GM20431 (cell line): Measurements from ENCODE around the gene MAU2.
"Not testable (repeated sequence)": the region's sequence is repeated elsewhere in the genome, so short reads cannot be mapped to it uniquely, and the experiment has no call there.

Source experiments
- in situ Hi-C: fragments of 300-500 bp; cut with MseI, MboI; formaldehyde crosslinking; loops from one replicate; pipeline ENCODE4 v1.15.0; 2020; ENCODE audit warnings: low sequenced_read_pairs; ENCODE audit not compliant: unreplicated experiment

Gene MAU2

DNA sequence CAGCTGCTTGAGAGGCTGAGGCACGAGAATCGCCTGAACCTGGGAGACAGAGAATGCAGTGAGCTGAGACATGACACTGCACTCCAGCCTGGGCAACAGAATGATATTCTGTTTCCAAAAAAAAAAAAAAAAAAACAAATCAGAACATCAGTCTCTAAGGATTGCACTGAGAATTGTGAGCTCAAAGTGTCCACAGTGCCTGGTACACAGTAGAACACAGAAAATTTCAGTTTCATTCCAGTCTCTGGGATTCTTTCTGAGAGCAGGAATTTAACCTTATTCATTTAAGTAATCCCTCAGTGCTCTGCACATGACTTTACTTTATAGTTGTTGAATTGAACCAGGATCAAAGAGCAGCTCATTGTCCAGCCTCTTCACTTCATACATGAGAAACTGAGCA, 58.9 kb downstream of the MAU2 start:
- in situ Hi-C loops: no loop called here

DNA sequence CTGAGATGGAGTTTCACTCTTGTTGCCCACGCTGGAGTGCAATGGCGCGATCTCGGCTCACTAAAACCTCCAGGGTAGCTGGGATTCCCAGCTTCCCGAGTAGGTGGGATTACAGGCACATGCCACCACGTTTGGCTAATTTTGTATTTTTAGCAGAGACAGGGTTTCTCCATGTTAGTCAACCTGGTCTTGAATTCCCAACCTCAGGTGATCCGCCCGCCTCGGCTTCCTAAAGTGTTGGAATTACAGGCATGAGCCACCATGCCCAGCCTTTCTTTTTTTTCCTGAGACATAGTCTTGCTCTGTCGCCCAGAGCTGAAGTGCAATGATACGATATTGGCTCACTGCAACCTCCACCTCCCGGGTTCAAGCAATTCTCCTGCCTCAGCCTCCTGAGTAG, 59.7 kb downstream of the MAU2 start:
- in situ Hi-C loops: not testable (repeated sequence)

DNA sequence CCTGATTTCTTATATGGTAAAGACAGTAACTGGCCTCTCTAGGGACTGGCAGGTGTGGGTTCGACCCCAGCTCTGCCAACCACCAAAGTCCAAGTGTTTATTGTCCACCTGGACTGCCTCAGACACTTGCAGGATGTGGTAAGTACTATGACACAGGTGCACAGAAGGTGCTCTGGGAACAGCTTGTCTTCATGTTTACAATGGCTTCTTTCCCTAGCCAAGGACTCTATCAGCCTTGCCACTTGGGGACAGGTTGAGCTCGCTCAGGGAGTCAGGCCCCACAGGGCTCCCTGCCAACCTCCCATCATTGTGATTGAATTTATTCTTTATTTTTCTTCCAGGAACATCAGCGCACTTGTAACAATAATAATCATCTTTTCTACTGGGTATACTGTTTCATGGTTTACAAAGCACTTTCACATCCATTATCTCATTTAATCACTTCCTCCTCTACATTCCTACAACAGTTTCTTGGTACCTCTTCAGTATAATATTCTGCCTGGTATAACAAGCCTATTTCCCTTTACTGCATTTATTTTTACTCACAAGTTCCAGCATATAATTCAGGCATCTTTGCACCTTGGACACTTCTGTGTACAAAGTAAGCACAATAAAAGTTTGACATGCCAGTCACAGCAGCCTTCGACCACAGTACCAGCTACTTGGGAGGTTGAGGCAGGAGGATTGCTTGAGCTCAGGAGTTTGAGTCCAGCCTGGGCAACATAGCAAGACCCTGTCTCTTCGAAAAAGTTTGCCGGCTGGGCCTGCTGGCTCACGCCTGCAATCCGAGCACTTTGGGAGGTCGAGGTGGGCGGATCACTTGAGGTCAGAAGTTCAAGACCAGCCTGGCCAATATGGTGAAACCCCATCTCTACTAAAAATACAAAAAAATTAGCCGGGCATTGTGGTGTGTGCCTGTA, 60.6 kb downstream of the MAU2 start:
- in situ Hi-C loops: no loop called here

DNA sequence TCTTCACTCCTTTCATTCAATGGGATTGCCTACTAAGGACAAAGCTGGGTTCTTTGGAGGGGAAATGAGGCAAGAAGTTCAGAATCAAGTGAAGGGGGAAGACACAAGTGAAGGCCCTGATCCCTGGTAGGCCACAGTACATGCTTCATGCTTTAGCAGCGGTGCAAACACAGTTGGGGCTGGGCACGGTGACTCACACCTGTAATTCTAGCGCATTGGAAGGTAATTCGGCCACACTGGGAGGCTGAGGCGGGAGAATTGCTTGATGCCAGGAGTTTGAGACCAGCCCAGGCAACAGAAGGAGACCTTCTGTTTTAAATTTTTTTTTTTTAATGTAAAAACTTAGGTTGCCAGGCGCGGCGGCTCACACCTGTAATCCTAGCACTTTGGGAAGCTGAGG, 61.5 kb downstream of the MAU2 start:
- in situ Hi-C loops: no loop called here

DNA sequence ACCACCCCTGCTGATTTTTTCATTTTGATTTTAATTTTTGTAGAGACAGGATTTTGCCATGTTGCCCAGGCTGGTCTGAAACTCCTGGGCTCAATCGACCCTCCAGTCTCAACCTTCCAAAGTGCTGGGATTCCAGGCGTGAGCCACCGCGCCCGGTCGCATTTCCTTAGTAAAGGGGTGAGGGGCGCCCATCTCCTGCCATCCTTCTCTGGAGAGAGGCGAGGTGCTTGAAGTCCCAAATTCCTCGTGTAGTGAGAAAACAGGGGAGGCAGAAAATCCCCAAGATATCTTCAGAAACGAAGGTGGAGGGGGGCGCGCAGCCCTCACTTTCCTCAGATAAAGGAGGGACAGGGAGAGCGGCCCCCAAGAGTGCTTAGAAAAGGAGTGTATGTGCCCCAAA, 63.9 kb downstream of the MAU2 start:
- in situ Hi-C loops: no loop called here

DNA sequence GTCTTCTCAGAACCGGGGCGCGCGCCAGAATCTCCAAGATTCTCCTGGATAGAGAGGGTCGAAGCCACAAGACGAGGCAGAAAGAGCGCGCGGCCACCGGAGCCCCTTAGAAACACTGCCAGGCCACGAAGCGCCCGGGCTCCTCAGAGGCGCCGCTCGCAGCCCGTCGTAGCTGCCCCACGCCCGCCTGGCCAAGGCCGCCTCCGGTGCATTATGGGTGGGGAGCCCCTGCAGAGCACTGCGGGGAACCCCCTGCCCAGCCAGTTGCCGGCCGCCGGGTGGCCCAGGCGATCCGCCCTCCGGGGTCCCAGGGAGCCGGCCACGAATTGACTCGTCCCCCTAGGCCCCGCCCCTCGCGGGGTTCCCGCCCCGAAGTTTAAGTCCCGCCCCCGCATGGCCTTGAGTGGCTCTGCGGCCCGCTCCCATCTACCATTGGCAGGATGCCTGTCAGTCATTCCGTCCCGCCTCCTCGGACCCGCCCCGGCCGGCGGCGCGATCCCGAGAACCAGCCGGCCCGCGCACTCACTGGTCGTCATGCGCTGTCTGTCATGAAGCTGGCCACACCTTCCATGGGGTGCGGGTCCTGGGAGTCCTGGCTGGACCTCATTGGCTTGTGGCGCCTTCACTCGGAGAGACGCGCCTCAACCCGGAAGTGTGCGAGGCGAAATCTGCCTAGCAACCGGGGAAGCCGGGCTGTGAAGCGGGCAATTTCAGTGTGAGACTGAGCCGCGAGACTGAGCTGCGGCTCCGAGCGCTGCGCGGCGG, 64.7 kb downstream of the MAU2 start:
- in situ Hi-C loops: no loop called here

DNA sequence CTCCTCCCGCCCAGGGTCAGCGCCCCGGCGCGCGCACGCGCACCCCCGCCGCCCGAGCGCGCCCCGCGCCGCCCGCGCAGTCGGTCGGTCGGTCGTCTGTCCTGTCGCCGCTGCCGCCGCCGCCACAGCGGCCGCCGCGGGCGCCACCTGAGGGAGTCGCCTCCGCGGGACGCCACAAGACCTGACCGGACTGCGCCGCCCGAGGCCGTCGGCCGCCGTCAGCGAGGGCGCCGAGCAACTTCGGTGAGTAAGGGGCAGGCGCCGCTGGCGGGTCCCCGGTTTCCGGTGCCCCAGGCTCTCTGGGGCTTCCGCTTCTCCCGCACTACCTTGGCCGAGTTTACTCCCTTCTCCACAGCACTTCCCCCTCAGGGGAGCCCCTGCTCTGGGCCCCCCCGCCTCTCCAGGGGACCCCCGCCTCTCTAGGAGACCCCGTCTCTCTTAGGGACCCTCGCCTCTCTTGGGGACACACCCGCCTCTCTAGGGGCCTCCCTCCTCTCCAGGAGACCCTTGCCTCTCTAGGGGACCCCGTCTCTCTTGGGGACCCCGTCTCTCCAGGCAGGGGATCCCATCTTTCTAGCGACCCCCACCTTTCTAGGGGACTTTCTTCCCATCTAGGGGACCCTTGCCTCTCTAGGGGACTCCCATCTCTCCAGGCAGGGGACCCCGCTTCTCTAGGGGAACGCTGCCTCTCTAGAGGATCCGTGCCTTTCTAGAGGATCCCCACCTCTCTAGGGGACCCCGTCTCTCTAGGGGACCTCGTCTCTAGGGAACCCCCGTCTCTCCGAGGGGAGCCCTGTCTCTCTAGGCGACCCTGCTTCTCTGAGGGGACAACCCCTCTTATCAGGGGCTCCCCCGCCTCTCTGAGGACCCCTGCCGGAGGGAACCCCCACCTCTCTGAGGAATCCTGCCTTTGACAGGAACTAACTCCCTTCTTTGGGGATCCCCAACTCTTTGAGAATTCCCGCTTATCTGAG, 65.6 kb downstream of the MAU2 start:
- in situ Hi-C loops: no loop called here

DNA sequence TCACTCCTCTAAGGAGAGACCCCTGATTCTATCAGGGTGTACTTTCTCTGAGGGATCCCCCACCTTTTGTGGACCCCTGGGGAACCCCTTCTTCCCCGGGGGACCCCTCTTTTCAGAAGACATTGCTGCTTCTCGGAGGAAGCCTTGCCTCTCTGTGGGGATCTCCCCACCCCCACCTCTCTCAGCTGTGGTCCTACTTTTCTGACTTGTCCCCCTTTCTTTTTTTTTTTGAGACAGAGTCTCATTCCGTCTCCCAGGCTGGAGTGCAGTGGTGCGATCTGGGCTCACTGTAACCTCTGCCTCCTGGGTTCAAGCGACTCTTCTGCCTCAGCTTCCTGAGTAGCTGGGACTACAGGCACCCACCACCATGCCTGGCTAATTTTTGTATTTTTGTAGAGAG, 66.5 kb downstream of the MAU2 start:
- in situ Hi-C loops: no loop called here

DNA sequence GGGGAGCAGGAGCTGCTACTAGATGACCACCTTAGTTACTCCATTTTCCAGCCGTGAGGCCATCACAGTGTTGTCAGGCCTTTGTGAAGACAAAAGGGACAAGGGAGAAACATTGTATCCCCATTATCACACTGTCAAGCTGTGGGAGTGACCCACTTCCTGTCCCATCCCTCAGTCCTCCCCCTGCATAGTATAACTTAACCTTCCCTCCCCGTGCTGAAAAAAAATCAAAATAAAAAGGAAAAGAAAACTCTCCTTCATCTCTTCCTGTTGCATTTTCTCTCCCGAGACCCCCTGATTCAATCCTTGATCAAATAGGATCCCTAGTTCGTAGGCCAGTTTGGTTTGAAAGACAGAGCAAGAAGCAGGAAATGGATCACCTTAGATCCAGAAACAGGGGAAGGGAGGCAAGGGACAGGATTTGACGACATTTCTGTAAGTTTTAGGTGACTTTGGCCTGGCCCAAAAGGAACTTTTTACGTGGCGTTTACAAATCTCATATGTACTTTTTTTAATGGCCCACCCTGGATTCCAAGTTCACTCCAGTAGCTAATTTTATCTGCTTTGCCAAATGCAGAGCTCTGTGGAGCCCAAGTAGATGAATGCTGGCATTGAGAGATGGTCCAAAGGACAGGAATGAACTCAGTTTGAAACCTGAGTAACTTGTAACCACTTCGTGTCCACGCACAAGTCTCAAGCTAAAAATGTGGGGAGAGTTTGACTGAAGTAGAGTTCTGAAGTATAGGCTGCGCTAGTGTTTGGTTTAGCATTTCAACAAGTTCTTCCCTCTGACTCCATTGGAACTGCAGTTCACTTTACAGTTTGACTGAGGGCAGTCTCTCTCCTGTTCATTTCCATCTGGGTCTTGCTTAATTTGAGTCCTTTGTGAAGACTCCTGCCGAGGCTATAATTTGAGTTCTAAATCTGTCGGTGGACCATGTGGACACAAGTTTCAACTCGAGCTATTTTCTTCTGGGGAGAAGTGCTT, 68.2 kb downstream of the MAU2 start:
- in situ Hi-C loops: no loop called here

DNA sequence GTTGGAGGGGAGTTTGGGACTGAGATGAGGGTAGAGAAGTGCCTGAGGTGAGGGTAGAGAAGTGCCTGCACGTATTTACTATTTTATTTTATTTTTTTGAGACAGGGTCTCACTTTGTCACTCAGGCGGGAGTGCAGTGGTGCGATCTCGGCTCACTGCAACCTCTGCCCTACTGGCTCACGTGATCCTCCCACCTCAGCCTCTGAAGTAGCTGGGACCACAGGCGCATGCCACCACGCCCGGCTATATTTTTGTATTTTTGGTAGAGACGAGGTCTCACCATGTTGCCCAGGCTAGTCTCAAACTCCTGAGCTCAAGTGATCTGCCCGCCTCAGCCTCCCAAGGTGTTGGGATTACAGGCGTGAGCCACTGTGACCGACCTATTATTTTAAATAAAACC, 69.1 kb downstream of the MAU2 start:
- in situ Hi-C loops: not testable (repeated sequence)

DNA sequence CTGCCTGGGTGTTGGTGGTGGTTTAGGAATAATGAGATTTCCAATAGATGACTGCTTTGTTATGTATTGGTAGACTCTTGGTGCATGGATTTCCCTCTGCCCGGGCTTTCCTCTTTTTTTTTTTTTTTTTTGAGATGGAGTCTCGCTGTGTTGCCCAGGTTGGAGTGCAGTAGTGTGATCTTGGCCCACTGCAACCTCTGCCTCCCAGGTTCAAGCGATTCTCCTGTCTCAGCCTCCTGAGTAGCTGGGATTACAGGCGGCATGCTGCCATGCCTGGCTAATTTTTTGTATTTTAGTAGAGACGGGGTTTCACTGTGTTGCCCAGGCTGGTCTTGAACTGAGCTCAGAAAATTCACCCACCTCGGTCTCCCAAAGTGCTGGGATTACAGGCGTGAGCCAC, 73.7 kb downstream of the MAU2 start:
- in situ Hi-C loops: not testable (repeated sequence)

DNA sequence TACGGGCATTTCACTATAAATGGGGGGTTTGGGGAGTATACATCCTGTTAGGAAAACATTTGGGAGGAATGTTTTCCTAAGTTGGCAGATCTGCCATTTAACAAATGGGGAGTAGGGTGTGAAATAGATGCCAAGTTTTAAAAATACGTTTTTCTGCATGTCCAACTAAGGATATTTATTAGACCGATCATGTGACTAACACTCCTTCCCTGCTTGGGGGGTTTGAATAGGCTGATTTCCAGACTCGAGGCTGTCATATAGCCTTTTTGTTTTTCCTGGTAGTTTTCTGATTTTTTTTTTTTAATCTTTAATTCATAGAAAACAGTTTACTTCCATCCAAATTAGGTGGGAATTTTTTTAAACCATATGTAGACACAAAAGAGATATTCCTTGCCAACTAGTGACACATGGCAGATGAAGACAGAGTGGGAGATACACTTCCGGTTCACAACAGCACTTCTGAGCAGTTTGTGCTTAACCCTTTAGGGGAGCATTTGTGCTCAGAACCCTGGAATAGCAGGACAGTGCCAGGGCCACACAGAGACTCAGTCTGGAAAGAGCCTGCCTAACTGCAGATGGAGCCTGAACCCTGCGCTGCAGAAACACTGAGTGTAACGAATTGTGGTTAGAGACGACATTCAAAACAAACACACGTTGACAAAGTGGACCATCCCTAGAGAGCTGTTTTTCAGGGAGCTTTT, 79.3 kb downstream of the MAU2 start:
- in situ Hi-C loops: no loop called here

DNA sequence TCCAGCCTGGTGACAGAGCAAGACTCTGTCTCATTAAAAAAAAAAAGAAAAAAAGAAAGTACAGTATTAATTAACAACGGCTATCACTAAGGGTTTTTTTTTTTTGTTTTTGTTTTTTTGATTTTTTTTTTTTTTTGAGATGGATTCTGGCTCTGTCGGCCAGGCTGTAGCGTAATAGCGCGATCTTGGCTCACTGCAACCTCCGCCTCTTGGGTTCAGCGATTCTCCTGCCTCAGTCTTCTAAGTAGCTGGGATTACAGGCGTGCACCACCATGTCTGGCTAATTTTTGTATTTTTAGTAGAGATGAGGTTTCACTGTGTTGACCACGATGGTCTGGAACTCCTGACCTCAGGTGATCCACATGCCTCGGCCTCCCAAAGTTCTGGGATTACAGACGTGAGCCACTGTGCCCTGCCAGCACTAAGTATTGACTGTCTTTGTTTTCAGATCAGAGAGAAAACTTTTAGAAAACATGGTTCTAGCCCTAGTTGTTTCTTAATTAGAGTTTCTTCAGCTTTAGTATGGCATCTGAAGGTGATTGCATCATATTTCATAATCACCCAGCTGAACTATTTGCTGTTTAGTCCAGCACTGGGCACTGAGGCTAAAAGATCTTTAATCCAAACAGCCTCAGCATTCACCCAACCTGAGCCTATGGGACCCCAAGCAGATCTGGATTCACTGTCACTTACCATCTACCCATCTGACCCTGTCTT, 82.2 kb downstream of the MAU2 start:
- in situ Hi-C loops: no loop called here

DNA sequence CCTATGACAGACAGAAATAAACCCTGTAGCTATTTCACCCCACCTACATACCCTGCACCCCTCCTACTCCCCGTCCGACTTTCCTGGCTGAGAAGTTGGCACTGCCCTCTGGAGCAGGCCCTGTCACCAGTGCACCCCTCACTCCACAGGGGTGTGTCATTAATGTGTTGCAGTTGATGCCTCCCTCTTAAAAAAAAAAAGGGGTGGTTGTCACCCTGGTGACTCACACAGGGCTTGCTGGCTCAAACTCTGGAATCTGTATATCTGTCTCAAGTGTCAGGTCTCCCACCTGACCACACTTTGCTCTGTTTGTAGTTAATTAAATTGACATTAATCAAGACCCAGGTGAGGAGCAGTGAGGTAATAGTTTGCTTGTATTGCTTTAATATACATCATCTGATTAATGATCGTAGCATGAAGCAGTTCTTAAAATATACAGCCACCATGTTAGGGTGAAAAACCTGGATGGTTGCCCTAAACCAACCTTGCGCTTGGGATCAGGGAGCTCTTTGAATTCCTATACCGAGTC, 82.8 kb downstream of the MAU2 start:
- in situ Hi-C loops: no loop called here

DNA sequence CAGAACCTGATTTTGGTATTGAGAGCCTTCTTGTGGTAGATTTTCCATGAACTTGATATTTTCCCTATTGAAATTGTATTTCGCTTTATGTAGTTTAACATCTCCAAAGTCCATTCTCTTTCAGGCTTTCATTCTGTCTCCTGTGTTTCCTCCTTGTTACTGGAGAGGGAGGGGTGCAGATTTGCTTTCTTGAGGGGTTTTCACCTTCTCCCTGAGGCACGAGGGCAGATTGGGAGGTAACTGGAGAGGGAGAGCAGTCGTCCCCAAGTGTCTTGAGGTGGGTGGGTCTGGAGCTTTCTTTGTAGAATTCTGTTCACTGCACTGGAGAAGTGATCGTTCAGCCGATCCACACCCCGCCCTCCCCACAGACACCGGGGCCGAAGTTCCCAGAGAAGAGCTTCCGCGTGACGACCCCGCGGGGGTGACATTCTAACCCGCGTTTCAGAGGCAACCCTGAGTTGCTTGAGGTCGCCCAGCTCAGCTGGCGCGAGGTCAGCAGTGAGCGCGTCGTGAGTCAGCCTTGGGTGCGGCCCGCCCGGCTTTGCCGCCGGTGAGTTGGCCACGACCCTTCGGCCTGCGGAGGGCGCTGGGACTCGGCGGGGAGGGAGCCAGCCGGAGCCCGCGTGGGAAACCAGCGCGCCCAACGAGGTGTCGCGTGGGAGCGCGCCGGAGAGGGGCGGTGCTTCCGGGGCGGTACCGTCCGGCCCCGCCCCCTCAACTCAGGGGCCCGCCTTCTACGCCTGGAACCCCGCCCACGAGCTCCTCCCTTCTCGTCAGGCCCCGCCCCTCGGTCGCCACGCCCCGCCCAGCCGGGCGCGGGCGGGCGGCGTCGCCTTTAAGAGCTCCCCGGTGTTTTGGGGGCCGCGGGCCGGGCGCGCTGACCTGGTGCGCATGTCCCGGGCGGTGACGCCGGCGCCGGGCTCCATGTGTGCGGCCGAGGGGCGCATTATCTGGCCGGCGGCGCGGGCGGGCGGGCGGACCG, 84.5 kb downstream of the MAU2 start, which contains the start of gene GATAD2A:
Gene GATAD2A (plus strand): TSS at position 797 of the 982 bp plus-strand sequence. CDS start 59,671 bp downstream, outside the sequence.
- in situ Hi-C loops: no loop called here
